Fibroblast of upper back skin (primary cell): ENCODE measurements around the gene ABTB1.

Experiments used
- DNase-seq: peaks from one replicate; pipeline ENCODE4 v3.0.0-alpha.2; 2013

The ABTB1 gene

DNA sequence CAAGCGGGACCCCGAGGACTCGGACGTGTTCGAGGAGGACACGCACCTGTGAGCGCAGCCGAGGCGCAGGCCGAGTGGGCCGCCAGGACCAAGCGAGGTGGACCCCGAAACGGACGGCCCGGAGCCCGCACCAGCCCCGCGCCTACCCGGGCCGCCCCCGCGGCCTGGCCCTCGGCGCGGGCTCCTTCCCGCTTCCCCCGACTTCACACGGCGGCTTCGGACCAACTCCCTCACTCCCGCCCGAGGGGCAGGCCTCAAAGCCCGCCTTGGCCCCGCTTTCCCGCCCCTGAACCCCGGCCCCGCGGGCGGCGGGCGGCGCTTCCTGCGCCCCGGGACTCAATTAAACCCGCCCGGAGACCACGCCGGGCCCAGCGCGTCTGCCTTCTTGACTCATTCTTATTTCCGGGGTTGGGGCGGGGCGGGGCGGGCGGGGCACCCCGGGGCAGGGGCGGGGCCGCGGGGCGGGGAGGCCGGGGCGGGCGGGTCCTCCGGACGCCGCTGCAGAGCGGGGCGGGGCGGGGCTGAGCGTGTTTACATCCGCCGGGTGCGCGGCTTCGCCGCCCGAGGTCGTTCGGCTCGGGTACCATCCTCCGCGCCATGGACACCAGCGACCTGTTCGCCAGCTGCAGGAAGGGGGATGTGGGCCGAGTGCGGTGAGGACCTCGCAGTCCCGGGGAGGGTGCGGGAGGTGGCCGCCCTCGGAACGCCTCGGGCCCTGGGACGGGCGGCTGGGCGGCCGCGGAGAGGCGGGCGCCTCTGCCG is at the start of gene ABTB1:
TSS of gene ABTB1 (plus strand) at position 524 of the 762 bp plus-strand sequence. CDS start at position 598, 74 bp downstream.
- DNase-seq = peak; percentile 78

DNA sequence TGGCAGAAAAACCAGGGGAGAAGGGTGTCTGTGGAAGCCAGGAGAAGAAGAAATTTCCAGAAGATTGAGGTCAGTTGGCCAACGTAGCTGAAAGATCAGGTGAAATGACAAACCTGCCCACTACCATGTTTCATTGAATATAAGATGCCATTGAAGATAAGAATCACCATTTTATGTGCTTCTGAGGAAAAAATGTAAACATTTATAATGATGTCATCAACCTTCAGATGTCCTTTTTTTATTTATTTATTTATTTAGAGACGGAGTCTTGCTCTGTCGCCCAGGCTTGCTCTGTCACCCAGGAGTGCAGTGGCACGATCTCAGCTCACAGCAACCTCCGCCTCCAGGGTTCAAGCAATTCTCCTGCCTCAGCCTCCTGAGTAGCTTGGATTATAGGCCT is 48.7 kb upstream of the ABTB1 start:
- no peak for DNase-seq

DNA sequence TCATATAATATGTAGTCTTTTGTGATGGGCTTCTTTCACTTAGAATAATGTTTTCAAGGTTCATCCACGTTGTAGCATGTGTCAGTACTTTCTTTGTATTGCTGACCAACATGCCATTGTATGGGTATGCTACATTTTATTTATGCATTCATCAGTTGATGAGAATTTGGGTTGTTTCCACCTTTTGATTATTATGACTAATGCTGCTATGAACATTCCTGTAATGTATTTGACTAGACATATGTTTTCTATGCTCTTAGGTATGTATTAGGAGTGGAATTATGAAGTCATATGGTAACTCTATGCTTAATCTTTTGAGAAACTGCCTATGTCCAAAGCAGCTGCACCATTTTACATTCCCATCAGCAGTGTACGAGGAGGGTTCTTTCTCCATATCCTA is 46.9 kb upstream of the ABTB1 start:
- peak; percentile 70 for DNase-seq

DNA sequence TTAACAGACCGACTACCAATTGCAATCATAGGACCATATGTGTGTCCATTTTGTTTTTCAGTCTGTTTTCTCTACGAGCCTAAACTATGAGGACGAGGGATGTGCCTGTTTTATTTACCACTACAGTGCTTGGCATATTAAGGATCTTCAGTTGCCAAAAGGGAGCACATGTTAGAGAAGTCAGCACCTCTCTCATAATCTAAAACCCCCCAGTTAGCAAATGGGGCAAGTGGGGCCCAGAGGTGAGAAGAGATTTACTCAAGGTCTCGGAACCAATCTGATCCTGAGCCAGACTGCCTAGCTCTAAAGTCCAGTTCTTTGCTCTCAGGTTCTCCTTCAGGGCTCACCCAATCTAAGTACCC is 44.3 kb upstream of the ABTB1 start:
- no peak for DNase-seq

DNA sequence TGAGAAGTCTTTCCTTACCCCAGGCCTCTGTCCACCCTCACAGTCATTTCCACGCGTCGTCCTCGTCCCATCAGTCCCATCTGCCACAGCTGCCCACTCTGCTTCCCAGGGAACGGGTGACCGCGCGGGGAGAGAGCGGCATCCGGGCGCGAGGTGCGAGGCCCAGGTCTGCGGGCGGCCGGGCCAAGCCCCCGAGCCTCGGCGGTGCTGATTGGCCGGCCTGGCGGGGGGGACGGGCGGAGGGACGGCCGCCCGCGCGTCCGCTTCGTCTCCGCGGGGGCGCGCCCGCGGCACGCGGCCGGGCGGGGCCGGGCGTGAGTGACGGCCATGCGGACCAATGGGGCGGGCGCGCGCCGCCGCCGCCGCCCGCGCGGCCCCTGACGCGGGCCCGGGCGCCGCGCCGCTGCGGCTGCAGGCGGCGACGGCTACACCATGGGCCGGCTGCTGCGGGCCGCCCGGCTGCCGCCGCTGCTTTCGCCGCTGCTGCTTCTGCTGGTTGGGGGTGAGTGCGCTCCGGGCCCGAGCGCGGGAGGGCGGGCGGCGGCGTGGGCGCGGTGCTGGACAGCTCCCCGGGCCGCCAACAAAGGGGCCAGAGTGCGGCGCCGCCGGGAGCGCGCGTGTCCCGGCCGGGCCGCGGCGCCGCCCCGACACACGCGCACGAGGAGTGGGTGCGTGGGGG is 43.8 kb upstream of the ABTB1 start, which contains the start of gene PODXL2:
TSS of gene PODXL2 (plus strand) at position 398 of the 679 bp plus-strand sequence. CDS start at position 433, 35 bp downstream.
- DNase-seq = peak; percentile 44

DNA sequence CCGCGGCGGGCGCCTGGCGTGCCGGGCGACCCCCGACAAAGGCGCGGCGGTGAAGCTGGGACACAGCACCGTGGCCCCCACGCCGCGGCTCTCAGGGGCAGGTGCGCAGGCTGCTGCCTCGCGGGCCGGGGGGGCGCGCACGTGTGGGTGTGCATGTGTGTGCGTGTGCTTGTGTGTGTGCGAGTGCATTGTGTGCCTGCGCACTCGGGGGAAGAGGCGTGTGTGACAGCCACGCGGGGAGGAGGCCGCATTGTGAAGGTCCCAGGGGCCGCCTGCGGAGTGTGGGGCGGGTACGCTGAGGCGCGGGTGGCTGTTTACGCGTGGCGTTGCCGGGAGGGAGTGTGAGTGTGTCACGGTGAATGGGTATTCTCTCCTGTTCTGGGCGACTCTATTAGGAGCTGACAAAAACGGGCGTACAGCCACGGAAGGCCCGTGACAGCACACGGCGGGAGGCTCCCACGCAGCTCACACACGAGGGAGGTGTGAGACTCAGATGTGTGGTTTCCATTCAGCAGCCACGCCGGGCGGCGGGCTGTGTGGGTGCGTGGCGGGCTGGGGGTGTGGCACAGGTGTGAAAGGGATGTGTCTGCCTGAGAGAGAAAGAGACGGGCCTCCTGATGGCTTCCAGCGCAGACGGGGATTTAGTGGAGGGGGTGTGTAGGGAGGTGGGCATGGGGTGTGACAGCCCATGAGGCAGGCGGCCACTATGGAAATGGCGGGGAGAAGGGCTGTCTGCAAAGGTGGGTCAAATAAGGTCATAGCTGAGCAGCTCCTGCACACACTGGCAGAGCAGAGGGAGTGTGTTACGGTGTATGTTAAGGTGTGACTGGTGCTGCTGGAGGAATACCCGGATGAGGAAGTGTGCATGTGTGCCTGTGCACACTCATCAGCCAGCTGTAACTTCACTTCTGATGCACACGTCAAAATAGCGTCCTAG is 43.0 kb upstream of the ABTB1 start:
- no peak for DNase-seq

- no peak for DNase-seq
These were observed 41.7 kb upstream of the ABTB1 start for GRCh38 chr3:127630811-127631714.

- DNase-seq = no peak
These were observed 40.5 kb upstream of the ABTB1 start for GRCh38 chr3:127632035-127632820.

- DNase-seq = no peak
These were observed 38.1 kb upstream of the ABTB1 start for GRCh38 chr3:127634653-127635052.

GRCh38 chr3:127637546-127637945 is 35.2 kb upstream of the ABTB1 start:
- DNase-seq = no peak

DNA sequence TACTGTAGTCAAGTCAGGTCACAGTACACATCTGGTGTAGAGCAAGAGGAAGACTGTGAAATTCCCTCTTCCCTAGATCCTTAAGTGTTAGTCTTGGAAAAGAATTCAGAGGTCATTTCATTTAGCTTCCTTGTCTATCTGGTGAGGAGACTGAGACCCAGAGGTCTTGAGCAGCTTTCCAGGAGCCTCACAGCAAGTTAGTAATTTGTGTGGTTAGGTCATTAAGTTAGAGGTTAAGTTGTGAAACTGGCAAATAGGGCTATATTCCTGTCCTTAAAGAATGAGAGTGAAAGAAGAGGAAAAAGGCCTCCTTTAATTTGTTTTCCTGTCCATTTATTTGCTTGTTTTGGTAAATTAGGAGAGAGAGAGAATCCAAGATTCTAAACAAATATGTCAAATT is 34.8 kb upstream of the ABTB1 start:
- DNase-seq = no peak

DNA sequence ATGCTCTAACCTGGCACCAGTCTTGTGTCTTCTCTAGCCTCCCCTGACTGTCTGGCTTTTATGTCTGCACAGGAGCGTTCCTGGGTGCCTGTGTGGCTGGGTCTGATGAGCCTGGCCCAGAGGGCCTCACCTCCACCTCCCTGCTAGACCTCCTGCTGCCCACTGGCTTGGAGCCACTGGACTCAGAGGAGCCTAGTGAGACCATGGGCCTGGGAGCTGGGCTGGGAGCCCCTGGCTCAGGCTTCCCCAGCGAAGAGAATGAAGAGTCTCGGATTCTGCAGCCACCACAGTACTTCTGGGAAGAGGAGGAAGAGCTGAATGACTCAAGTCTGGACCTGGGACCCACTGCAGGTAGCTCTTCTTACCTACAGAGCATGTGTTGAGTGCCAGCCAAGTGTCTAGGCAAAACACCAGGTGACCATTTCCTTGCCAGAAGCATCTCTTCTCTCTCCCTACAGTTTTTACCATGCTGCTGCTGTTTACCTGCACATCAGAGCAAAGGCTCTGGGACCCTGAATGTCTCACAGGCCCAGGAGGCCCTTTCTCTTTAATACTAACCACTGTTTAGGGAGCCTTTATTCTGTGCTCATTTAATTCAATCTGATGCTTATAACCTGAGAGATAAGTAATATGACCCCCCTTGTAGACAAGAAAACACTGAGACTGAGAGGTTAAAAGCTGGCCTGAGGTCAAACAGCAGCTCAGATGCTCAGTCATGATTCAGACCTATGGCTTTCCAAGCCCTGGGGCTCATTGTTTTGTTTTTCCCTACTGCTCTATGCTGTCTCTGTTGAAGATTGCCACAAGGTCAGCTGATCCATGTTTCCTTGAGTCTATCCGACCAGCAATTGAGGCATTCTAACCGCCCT is 33.3 kb upstream of the ABTB1 start:
- peak; percentile 18 for DNase-seq

GRCh38 chr3:127640042-127640355 is 32.8 kb upstream of the ABTB1 start:
- no peak for DNase-seq

- DNase-seq = no peak
These were observed 27.9 kb upstream of the ABTB1 start for GRCh38 chr3:127644641-127645370.

- no peak for DNase-seq
These were observed 27.3 kb upstream of the ABTB1 start for GRCh38 chr3:127645371-127646015.

GRCh38 chr3:127646501-127647046 is 26.2 kb upstream of the ABTB1 start:
- no peak for DNase-seq

- DNase-seq = no peak
These were observed 25.4 kb upstream of the ABTB1 start for GRCh38 chr3:127647166-127647844.

DNA sequence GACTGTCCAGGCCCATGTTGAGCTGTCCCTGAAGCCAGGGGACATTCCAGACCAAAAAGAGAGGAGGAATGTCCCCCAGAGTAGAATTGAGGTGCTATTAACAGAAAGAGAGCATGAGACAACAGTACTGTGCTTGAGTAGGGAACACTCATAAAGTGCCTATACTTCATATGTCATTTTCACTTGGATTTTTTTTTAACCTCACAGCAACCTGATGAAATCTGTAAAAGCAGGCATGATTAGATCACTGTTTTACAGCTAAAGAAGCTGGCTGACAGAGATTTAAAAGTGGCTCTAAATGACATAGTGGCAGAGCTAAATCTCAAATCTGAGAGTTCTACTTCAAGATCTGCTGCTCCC is 24.9 kb upstream of the ABTB1 start:
- no peak for DNase-seq
